ENCODE measurements around the gene ACAD10.

DNA sequence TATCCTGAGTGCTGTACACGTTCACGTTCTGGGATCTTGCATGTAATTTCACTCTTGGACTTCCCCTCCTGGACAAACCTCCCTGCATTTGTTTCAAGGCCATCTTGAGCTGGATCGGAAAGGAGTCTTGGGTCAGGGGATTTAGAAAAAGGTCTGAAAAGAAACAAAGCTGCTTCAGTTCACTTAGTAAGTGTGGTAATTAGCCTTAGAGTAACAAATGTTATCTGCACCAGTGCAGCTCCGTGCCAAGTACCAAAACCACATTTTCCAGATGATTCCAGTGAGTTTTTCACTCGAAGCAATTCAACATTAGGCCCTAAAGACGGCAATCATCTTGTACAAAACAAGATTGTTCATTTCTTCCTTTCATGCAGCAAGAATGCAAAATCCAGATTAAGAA is 47.3 kb upstream of the ACAD10 start:
- TF ChIP-seq, protein P1, sequence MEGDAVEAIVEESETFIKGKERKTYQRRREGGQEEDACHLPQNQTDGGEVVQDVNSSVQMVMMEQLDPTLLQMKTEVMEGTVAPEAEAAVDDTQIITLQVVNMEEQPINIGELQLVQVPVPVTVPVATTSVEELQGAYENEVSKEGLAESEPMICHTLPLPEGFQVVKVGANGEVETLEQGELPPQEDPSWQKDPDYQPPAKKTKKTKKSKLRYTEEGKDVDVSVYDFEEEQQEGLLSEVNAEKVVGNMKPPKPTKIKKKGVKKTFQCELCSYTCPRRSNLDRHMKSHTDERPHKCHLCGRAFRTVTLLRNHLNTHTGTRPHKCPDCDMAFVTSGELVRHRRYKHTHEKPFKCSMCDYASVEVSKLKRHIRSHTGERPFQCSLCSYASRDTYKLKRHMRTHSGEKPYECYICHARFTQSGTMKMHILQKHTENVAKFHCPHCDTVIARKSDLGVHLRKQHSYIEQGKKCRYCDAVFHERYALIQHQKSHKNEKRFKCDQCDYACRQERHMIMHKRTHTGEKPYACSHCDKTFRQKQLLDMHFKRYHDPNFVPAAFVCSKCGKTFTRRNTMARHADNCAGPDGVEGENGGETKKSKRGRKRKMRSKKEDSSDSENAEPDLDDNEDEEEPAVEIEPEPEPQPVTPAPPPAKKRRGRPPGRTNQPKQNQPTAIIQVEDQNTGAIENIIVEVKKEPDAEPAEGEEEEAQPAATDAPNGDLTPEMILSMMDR (conservative IDR thresholded peaks at IDR 0.05; ENCODE audit: low read length) = no peak
- no peak for TF ChIP-seq EZH2phosphoT487 (IDR thresholded peaks at IDR 0.05; ENCODE audit: borderline replicate concordance, low read depth, low read length)
